Measurements from ENCODE around the gene MYRF.

MYRF gene

GRCh38 chr11:61717286-61718033 lies 35.0 kb upstream of the MYRF start:
- DNase-seq (ENCODE audit: low spot score), result no peak
- ChIA-PET CTCF (interaction anchor here (0.6 to 1.1 kb wide), 3 partner anchors 16 to 104 kb away, joined by 3 to 4 read pairs (median 4); no protein-coding TSS in a partner anchor), POLR2A (ENCODE audit: low non-redundant PET) (no interaction called here)
- TF ChIP-seq CTCF (conservative IDR thresholded peaks at IDR 0.05; ENCODE audit: low read depth), result no peak
- H3K27ac ChIP-seq, result no peak overlapping the region

- TF ChIP-seq CTCF (conservative IDR thresholded peaks at IDR 0.05; ENCODE audit: low read depth), result no peak
- no peak for DNase-seq (ENCODE audit: low spot score)
- POLR2A ChIA-PET (ENCODE audit: low non-redundant PET), result no interaction called here
- CTCF ChIA-PET, result interaction anchor here (0.6 to 1.1 kb wide), 3 partner anchors 16 to 104 kb away, joined by 3 to 4 read pairs (median 4); no protein-coding TSS in a partner anchor
- H3K27ac ChIP-seq, result no peak overlapping the region
Observed at GRCh38 chr11:61718046-61718531, 34.3 kb upstream of the MYRF start.

- no peak for DNase-seq (ENCODE audit: low spot score)
- ChIA-PET CTCF (interaction anchor here (1.0 kb wide), 1 partner anchor 8 kb away, joined by 3 read pairs; no protein-coding TSS in a partner anchor), POLR2A (ENCODE audit: low non-redundant PET) (no interaction called here)
- H3K27ac ChIP-seq, result no peak overlapping the region
- TF ChIP-seq CTCF (conservative IDR thresholded peaks at IDR 0.05; ENCODE audit: low read depth), result no peak
Observed at GRCh38 chr11:61718621-61719302, 33.7 kb upstream of the MYRF start.

- H3K27ac ChIP-seq, result no peak overlapping the region
- no peak for DNase-seq (ENCODE audit: low spot score)
- CTCF ChIA-PET, result no interaction called here
- POLR2A ChIA-PET (ENCODE audit: low non-redundant PET), result no interaction called here
- TF ChIP-seq CTCF (conservative IDR thresholded peaks at IDR 0.05; ENCODE audit: low read depth), result no peak
Observed at GRCh38 chr11:61719978-61720377, 32.5 kb upstream of the MYRF start.

GRCh38 chr11:61720597-61720996 lies 31.8 kb upstream of the MYRF start:
- no peak overlapping the region for H3K27ac ChIP-seq
- ChIA-PET POLR2A (ENCODE audit: low non-redundant PET) (no interaction called here), CTCF (no interaction called here)
- no peak for TF ChIP-seq CTCF (conservative IDR thresholded peaks at IDR 0.05; ENCODE audit: low read depth)
- DNase-seq (ENCODE audit: low spot score), result no peak

GRCh38 chr11:61724437-61724836 lies 28.0 kb upstream of the MYRF start:
- CTCF ChIA-PET, result interaction anchor here (1.1 to 1.3 kb wide), 3 partner anchors 9 to 23 kb away, joined by 4 to 9 read pairs (median 5); no protein-coding TSS in a partner anchor
- TF ChIP-seq CTCF (conservative IDR thresholded peaks at IDR 0.05; ENCODE audit: low read depth), result no peak
- no peak overlapping the region for H3K27ac ChIP-seq
- POLR2A ChIA-PET (ENCODE audit: low non-redundant PET), result no interaction called here
- DNase-seq (ENCODE audit: low spot score), result no peak

All from RWPE1 (cell line).